Activated CD4-positive, alpha-beta T cell treated with anti-CD3 and anti-CD28 coated beads for 36 hours (primary cell): ENCODE measurements around the gene NCKAP1. TPM values are rescaled to one million over a fixed set of nuclear protein-coding genes. Genes with fewer than 3 reads are reported as not detected.
"Not testable (repeated sequence)": the region's sequence is repeated elsewhere in the genome, so short reads cannot be mapped to it uniquely, and the experiment has no call there.

ENCODE experiments used
- ATAC-seq: fragments of 200-7000 bp; cut with Tn5 transposase; one replicate; pipeline ENCODE4 v1.10.0; 2021; ENCODE audit warnings: mild to moderate bottlenecking, moderate library complexity
- CTCF ChIA-PET: fragments of 350-600 bp; sonication (Branson Sonifier 250); formaldehyde crosslinking; loops from one replicate; lab custom pipeline; 2021; ENCODE audit warnings: antibody characterized with exemption; lab: Charles Lee
- POLR2A ChIA-PET: fragments of 350-600 bp; sonication (Branson Sonifier 250); formaldehyde crosslinking; loops from one replicate; lab custom pipeline; 2021; ENCODE audit warnings: antibody characterized with exemption, inconsistent platforms; lab: Charles Lee
- DNase-seq: peaks from one replicate; pipeline ENCODE4 v3.0.0-alpha.2; 2020
- H3K27ac Mint-ChIP-seq: one replicate; pipeline ENCODE4 v1.8.0; 2021; ENCODE audit warnings: mixed read lengths
- H3K27me3 Mint-ChIP-seq: one replicate; pipeline ENCODE4 v1.8.0; 2021; ENCODE audit warnings: mixed read lengths
- H3K36me3 Mint-ChIP-seq: one replicate; pipeline ENCODE4 v1.8.0; 2021; ENCODE audit warnings: low read depth, mixed read lengths
- H3K4me1 Mint-ChIP-seq: one replicate; pipeline ENCODE4 v1.8.0; 2021; ENCODE audit warnings: mixed read lengths
- H3K4me3 Mint-ChIP-seq: one replicate; pipeline ENCODE4 v1.8.0; 2021; ENCODE audit warnings: mild to moderate bottlenecking, moderate library complexity, mixed read lengths
- H3K9me3 Mint-ChIP-seq: one replicate; pipeline ENCODE4 v1.8.0; 2021; ENCODE audit warnings: low read depth, mixed read lengths
- intact Hi-C, 2 experiments: fragments of 100-400 bp; cut with DNase I in 1 of 2; cut with micrococcal nuclease in 1 of 2; formaldehyde crosslinking; loops; one replicate each; pipeline versions ENCODE4 v1.14.2 to v1.15.1; 2022 to 2024; cut with DNase I, micrococcal nuclease
- total RNA-seq, 2 experiments: library from RNA; stranded (reverse); gene quantifications; one replicate each; pipeline ENCODE4 v1.2.3, GENCODE V29; 2021

NCKAP1 gene
- total RNA-seq, 2 experiments from 2014 or later = 9.1 to 11.7 TPM

- Mint-ChIP-seq H3K27ac (no peak overlapping the region), H3K4me1 (no peaks in the 10 kb centered on the region), H3K27me3 (no peaks in the 10 kb centered on the region), H3K9me3 (no peaks in the 10 kb centered on the region), H3K4me3 (no peak overlapping the region), H3K36me3 (no peaks in the 10 kb centered on the region)
- CTCF ChIA-PET = no interaction called here
- no peak for ATAC-seq
- POLR2A ChIA-PET = interaction anchor here (0.6 kb wide), 1 partner anchor 1806 kb away, joined by 3 read pairs; no protein-coding TSS in a partner anchor
- intact Hi-C loops = no loop called here
- no peak for DNase-seq
Measured at GRCh38 chr2:182906454-182906853, 131.8 kb downstream of the NCKAP1 start.

DNA sequence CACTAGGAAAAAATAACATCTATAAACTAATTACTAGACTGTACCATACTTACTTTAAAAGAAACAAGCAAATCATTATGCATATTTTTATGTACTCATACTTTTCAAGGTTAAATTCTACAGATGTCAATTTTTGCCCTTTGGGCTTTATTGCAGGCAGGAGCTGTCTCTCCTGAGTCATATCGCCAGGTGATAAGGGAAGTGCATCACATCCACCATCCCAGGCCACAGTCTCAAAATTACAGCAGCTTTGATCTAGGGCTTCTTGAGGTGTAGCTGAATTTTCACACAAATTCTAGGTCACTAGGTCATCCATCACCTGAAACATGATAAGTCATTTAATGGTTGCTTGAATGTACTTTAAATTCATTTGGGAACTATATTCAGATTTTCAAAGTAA lies 133.4 kb downstream of the NCKAP1 start:
- Mint-ChIP-seq H3K36me3 (no peaks in the 10 kb centered on the region), H3K9me3 (no peaks in the 10 kb centered on the region), H3K4me1 (no peaks in the 10 kb centered on the region), H3K27ac (no peak overlapping the region), H3K27me3 (peaks cover 2% of the 10 kb centered on the region), H3K4me3 (no peak overlapping the region)
- intact Hi-C loops = no loop called here
- ATAC-seq (peak; percentile 26), DNase-seq (no peak)
- ChIA-PET POLR2A (no interaction called here), CTCF (no interaction called here)

DNA sequence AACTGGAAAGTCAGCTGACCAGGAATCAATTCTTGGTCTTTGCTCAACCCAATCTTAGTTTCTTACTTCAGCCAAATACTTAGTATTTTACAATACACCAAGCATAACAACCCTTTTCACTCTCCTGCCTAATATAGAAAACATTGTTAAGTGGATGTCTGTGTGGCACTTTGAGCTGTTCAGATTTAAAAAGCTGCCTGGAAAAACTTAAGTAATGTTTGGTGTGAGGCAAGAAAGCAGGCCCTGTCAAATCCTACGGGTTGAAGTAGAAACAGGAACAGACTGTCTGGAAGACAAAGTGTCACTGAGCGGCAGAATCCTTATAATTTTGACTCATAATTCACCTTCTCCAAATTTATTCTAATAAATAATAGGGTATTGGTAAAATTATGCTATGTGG lies 134.7 kb downstream of the NCKAP1 start:
- Mint-ChIP-seq H3K27ac (no peak overlapping the region), H3K27me3 (peaks cover 2% of the 10 kb centered on the region), H3K9me3 (no peaks in the 10 kb centered on the region), H3K36me3 (no peaks in the 10 kb centered on the region), H3K4me3 (no peak overlapping the region), H3K4me1 (no peaks in the 10 kb centered on the region)
- ATAC-seq (no peak), DNase-seq (no peak)
- ChIA-PET POLR2A (no interaction called here), CTCF (no interaction called here)
- intact Hi-C loops = no loop called here

DNA sequence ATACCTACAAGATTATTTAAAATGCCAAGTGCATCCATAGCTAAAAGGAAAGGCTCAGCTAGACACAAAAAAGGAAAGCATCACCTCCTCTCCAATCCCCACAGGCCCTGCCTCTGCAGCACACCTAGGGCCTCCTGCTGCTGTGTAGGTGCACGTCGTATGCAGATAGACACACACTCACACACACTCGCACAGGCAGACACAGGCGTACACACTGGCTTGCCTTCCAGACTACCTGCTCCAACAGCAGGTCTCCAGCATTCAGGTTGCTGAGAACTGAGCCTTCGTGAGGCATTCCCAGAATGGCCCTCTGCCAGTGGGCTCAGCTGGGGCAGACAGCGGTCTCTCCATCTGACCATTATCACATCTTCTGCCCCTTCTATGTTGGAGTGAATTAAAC lies 136.5 kb downstream of the NCKAP1 start:
- Mint-ChIP-seq H3K4me3 (no peak overlapping the region), H3K36me3 (no peaks in the 10 kb centered on the region), H3K9me3 (no peaks in the 10 kb centered on the region), H3K4me1 (no peaks in the 10 kb centered on the region), H3K27ac (no peak overlapping the region), H3K27me3 (peaks cover 4% of the 10 kb centered on the region)
- no peak for DNase-seq
- ATAC-seq = no peak
- ChIA-PET CTCF (no interaction called here), POLR2A (no interaction called here)
- intact Hi-C loops = no loop called here

GRCh38 chr2:182898718-182899117 lies 139.5 kb downstream of the NCKAP1 start:
- POLR2A ChIA-PET = interaction anchor here (0.6 kb wide), 1 partner anchor 733 kb away, joined by 3 read pairs; no protein-coding TSS in a partner anchor

DNA sequence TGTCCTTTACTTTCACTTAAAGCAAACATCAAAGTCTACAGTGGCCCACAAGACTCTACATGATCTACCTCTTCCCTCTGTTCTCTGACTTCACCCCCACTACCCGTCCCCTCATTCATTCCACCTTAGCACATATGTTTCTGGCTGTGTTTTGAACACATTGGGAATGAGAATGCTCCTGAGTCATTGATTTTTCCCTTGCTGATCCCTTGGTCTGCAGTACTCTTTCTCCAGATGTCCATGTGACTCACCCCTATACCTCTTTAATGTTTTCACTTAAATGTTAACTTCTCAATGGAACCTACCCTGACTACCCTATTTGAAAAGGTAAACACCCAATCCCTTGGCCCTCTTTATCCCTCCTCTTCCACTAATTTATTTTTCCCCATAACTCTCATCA lies 141.1 kb downstream of the NCKAP1 start:
- intact Hi-C loops = no loop called here
- no peak for ATAC-seq
- no peaks in the 10 kb centered on the region for H3K4me1 Mint-ChIP-seq

More at GRCh38 chr2:182898718-182899117, 139.5 kb downstream of the NCKAP1 start:
- DNase-seq = no peak
- Mint-ChIP-seq H3K27me3 (peaks cover 4% of the 10 kb centered on the region), H3K36me3 (no peaks in the 10 kb centered on the region), H3K9me3 (no peaks in the 10 kb centered on the region), H3K4me3 (no peak overlapping the region), H3K27ac (no peak overlapping the region), H3K4me1 (no peaks in the 10 kb centered on the region)
- CTCF ChIA-PET = no interaction called here
- ATAC-seq = no peak
- intact Hi-C loops = no loop called here

DNA sequence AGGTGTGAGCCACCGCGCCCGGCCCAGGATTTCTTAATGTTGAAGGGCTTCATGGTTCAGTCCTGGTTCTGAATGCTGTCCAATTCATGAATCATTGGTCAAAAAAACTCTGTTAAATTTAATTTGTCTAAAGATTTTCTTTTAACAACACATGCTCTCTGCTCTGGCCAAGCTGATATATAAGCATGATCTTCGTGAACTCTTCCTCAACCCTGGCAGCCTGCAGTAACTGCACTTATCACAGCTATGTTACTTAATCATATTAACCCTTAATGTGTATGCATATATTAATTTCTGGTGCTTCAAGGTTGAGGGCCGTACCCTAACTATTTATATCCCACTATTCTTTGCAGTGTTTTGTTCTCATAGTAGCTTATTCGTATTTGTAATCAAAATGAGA lies 142.5 kb downstream of the NCKAP1 start:
- H3K4me3 Mint-ChIP-seq = no peak overlapping the region
- H3K27ac Mint-ChIP-seq = no peak overlapping the region
- ChIA-PET POLR2A (no interaction called here), CTCF (no interaction called here)
- H3K27me3 Mint-ChIP-seq = peaks cover 9% of the 10 kb centered on the region
- DNase-seq = no peak
- intact Hi-C loops = no loop called here
- no peak for ATAC-seq
- H3K9me3 Mint-ChIP-seq = no peaks in the 10 kb centered on the region
- H3K36me3 Mint-ChIP-seq = no peaks in the 10 kb centered on the region
- no peaks in the 10 kb centered on the region for H3K4me1 Mint-ChIP-seq

More for the DNA sequence above, 141.1 kb downstream of the NCKAP1 start:
- Mint-ChIP-seq H3K27me3 (peaks cover 4% of the 10 kb centered on the region), H3K4me3 (no peak overlapping the region), H3K9me3 (no peaks in the 10 kb centered on the region), H3K36me3 (no peaks in the 10 kb centered on the region), H3K27ac (no peak overlapping the region)
- no peak for DNase-seq
- POLR2A ChIA-PET = interaction anchor here (0.6 kb wide), 1 partner anchor 275 kb away, joined by 4 read pairs; no protein-coding TSS in a partner anchor
- CTCF ChIA-PET = no interaction called here

DNA sequence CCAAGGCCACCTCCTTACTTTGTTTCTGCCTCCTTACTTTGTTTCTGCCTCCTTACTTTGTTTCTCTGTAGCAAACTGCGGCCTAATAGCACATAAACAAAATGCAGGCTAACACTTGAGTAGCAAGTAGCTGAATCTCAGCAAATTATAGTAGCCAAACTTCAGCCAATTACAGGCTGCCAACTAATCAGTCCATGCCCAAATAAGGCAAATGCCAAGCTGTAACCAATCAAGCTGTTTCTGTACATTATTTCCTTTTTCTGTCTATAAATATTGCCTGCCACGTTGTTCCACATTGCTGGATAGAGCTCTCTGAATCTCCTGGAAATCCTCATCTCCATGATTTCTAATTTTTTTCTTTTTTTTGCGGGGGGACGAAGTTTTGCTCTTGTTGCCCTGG lies 143.1 kb downstream of the NCKAP1 start:
- H3K27me3 Mint-ChIP-seq = peaks cover 8% of the 10 kb centered on the region
- ATAC-seq (no peak), DNase-seq (no peak)
- H3K9me3 Mint-ChIP-seq = no peaks in the 10 kb centered on the region
- ChIA-PET CTCF (no interaction called here), POLR2A (no interaction called here)
- H3K4me1 Mint-ChIP-seq = no peaks in the 10 kb centered on the region
- H3K36me3 Mint-ChIP-seq = no peaks in the 10 kb centered on the region
- H3K4me3 Mint-ChIP-seq = no peak overlapping the region
- intact Hi-C loops = no loop called here
- H3K27ac Mint-ChIP-seq = no peak overlapping the region

DNA sequence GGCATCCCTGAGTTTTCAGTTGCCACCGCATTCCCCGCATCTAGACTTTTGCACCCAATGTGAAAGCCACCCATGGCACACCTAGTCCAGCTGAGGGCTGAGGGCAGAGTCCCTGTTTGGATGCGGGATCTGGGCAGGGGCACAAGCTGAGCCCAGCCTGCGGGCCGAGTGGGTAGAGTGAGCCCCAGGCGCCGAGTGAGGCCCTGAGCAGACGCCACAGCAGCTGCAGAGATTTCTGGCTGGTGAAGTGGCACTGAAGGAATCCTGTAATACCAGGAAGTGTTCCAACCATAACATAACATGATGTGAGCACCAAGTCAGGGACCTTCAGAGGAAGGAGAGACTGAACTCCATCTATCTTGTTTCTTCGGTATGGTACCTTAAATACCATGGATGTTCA lies 144.1 kb downstream of the NCKAP1 start:
- Mint-ChIP-seq H3K4me3 (no peak overlapping the region), H3K27ac (no peak overlapping the region), H3K4me1 (no peaks in the 10 kb centered on the region), H3K36me3 (no peaks in the 10 kb centered on the region), H3K9me3 (no peaks in the 10 kb centered on the region), H3K27me3 (peaks cover 8% of the 10 kb centered on the region)
- intact Hi-C loops = no loop called here
- no peak for DNase-seq
- ChIA-PET POLR2A (no interaction called here), CTCF (interaction anchor here (0.5 to 0.7 kb wide), 2 partner anchors 76 to 157 kb away, joined by 3 read pairs; no protein-coding TSS in a partner anchor)
- ATAC-seq = no peak

- ChIA-PET CTCF (interaction anchor here (0.5 to 0.7 kb wide), 2 partner anchors 76 to 157 kb away, joined by 3 read pairs; no protein-coding TSS in a partner anchor), POLR2A (no interaction called here)
- no peak overlapping the region for H3K27ac Mint-ChIP-seq
- H3K9me3 Mint-ChIP-seq = no peaks in the 10 kb centered on the region
- no peaks in the 10 kb centered on the region for H3K36me3 Mint-ChIP-seq
- no peak overlapping the region for H3K4me3 Mint-ChIP-seq
- peaks cover 8% of the 10 kb centered on the region for H3K27me3 Mint-ChIP-seq
- intact Hi-C loops = no loop called here
- DNase-seq = no peak
- H3K4me1 Mint-ChIP-seq = no peaks in the 10 kb centered on the region
- no peak for ATAC-seq
Measured at GRCh38 chr2:182893666-182894065, 144.6 kb downstream of the NCKAP1 start.

- H3K9me3 Mint-ChIP-seq, H3K4me1 Mint-ChIP-seq, DNase-seq, H3K27ac Mint-ChIP-seq, H3K36me3 Mint-ChIP-seq, CTCF ChIA-PET, ATAC-seq, intact Hi-C loops, POLR2A ChIA-PET, H3K4me3 Mint-ChIP-seq: not testable (repeated sequence)
- H3K27me3 Mint-ChIP-seq = peaks cover 10% of the 10 kb centered on the region
Measured at GRCh38 chr2:182893035-182893434, 145.2 kb downstream of the NCKAP1 start.

DNA sequence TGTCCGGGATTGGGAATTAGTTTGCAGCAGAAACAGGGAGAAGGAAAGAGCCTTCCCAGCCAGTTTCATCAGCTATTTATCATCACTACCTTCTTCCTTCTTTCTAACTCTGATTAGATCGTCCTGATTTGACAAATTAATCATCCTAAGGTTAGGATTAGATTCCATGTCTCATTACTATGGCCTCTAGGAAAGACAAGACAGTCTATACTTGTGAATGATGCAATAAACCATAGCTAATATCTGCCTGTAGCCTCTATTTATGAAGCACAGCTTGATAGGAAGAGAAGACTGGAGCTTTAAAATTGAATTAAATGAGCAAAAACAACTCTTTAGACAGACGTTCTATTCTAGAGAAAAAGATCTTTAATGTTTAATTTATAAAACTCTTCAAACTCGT lies 146.6 kb downstream of the NCKAP1 start:
- no peaks in the 10 kb centered on the region for H3K4me1 Mint-ChIP-seq
- ATAC-seq (no peak), DNase-seq (no peak)
- ChIA-PET CTCF (interaction anchor here (0.9 to 1.4 kb wide), 3 partner anchors 12 to 23 kb away, joined by 3 to 6 read pairs (median 4); no protein-coding TSS in a partner anchor), POLR2A (no interaction called here)
- H3K27me3 Mint-ChIP-seq = peaks cover 8% of the 10 kb centered on the region
- no peaks in the 10 kb centered on the region for H3K36me3 Mint-ChIP-seq
- H3K9me3 Mint-ChIP-seq = no peaks in the 10 kb centered on the region
- H3K27ac Mint-ChIP-seq = no peak overlapping the region
- intact Hi-C loops = no loop called here
- H3K4me3 Mint-ChIP-seq = no peak overlapping the region
